ENCODE data around the gene FGF18. TPM values are rescaled to one million over a fixed set of nuclear protein-coding genes. Genes with fewer than 3 reads are reported as not detected.

The FGF18 gene
- total RNA-seq, 4 donors from 2014 or later, result 0.66 to 0.91 (median 0.86) TPM; not detected in 1

DNA sequence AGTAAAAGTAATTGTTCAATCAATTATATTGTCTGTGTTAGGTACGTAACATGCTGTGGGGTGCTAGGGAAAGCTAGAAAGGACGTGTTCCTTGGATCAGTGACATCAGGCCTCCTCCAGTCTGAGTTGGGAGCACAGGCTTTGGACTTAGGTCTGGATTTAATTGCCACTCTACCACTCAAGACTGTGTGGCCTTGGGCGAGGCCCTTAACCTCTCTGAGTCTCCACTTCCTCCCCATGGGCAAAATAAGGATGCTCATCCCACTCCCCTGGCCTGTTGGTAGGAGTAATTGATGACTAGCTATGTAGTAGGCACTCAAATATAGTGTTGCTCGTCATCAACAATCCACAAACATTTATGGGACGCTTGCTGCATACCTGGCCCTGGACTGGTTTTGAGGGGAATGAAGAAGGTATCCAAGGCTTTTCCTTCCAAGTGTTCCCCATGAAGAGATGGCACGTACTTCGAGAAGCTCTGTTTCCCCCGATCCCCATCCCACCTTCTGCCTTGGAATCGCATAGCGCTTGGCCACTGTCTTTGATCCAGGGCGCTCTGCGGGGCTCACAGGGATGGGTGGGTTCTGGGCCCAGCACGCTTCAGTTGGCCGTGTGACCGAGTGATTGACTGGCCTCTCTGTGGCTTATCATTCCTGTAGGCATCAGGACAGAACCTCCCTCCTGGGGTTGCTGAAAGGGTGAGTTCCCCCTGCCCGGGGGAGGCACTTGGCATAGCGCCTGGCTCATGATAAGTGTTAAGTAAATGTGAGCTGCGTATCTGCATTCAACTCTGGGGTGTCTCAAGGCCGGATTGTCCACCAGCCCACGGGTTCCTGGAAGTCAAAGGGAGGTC is 8.1 kb downstream of the FGF18 start:
- no peaks in the 10 kb centered on the region for H3K27me3 ChIP-seq
- intact Hi-C loops (cut with DNase I), result loop anchor here (10.0 kb wide), 1 partner anchor 187 kb away; no protein-coding TSS in a partner anchor

GRCh38 chr5:171428168-171428696 is 8.8 kb downstream of the FGF18 start:
- Histone ChIP-seq H3K27ac (replicated peaks in 1 of 4) (no peak overlapping the region), H3K4me1 (peaks cover 0 to 4% (median 0%) of the 10 kb centered on the region in 4 donors), H3K4me3 (no peak overlapping the region), H3K9me3 (no peaks in the 10 kb centered on the region), H3K27me3 (no peaks in the 10 kb centered on the region), H3K36me3 (no peaks in the 10 kb centered on the region)
- WGBS, result 92% methylated on average over 9 of the region's 9 CpGs
- intact Hi-C loops (cut with DNase I), result loop anchor here (10.0 kb wide), 1 partner anchor 187 kb away; no protein-coding TSS in a partner anchor
- no peak for DNase-seq (ENCODE audit: extremely low spot score)
- TF ChIP-seq EP300 (IDR thresholded peaks at IDR 0.05), result no peak
- TF ChIP-seq, protein P1, sequence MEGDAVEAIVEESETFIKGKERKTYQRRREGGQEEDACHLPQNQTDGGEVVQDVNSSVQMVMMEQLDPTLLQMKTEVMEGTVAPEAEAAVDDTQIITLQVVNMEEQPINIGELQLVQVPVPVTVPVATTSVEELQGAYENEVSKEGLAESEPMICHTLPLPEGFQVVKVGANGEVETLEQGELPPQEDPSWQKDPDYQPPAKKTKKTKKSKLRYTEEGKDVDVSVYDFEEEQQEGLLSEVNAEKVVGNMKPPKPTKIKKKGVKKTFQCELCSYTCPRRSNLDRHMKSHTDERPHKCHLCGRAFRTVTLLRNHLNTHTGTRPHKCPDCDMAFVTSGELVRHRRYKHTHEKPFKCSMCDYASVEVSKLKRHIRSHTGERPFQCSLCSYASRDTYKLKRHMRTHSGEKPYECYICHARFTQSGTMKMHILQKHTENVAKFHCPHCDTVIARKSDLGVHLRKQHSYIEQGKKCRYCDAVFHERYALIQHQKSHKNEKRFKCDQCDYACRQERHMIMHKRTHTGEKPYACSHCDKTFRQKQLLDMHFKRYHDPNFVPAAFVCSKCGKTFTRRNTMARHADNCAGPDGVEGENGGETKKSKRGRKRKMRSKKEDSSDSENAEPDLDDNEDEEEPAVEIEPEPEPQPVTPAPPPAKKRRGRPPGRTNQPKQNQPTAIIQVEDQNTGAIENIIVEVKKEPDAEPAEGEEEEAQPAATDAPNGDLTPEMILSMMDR (IDR thresholded peaks at IDR 0.05), result no peak
- TF ChIP-seq POLR2AphosphoS5 (IDR thresholded peaks at IDR 0.05), result no peak
- no peak for TF ChIP-seq POLR2A (IDR thresholded peaks at IDR 0.05; ENCODE audit: low read depth)

More for the DNA sequence above, 8.1 kb downstream of the FGF18 start:
- 88% methylated on average over 14 of the region's 20 CpGs for WGBS
- no peak overlapping the region for H3K27ac ChIP-seq (replicated peaks in 1 of 4)
- TF ChIP-seq, protein P1 (IDR thresholded peaks at IDR 0.05), result no peak
- TF ChIP-seq POLR2A (IDR thresholded peaks at IDR 0.05; ENCODE audit: low read depth) (no peak), EP300 (IDR thresholded peaks at IDR 0.05) (no peak), POLR2AphosphoS5 (IDR thresholded peaks at IDR 0.05) (no peak)
- no peaks in the 10 kb centered on the region for H3K9me3 ChIP-seq
- H3K36me3 ChIP-seq, result no peaks in the 10 kb centered on the region
- no peak for DNase-seq (ENCODE audit: extremely low spot score)
- no peaks in the 10 kb centered on the region for H3K4me1 ChIP-seq
- H3K4me3 ChIP-seq, result no peak overlapping the region

DNA sequence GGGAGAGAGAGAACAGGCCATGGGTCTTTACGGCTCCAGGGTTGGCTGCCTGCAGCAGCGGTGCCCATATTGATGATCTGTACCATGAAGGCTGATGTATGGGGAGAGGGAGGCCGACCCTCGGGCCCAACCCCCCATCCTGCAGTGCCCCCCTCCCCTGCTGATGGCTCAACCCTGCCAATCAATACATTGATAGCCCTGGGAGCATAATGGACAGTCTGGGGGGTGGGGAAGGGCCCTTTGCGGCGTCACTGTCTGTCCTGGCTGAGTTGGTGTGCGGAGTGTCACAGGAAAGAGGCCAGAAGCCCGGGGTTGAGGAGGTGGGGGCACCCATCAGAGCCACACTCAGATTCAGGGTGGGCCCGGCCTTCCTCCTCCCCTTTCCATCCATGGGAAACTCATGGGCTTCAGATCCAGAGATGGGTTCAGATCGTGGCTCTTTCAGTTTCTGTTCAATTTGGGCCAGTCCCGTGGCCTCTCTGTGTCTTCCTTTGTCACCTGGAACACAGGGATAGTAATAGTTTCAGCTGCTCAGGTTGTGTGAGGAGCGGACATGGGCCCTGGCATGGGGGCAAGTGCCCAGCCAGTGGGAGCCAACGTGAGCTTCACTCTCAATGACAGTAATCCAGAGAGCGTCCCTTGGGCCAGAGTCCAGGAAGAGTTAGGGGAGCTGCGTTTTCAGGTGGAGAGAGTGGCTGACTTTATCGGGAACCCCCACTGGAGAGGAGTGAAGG is 9.5 kb downstream of the FGF18 start:
- DNase-seq (ENCODE audit: extremely low spot score), result no peak
- WGBS, result 88% methylated on average over 16 of the region's 16 CpGs
- H3K4me3 ChIP-seq, result no peak overlapping the region
- H3K9me3 ChIP-seq, result no peaks in the 10 kb centered on the region
- intact Hi-C loops (cut with DNase I), result loop anchor here (10.0 kb wide), 1 partner anchor 186 kb away; no protein-coding TSS in a partner anchor
- H3K36me3 ChIP-seq, result no peaks in the 10 kb centered on the region
- no peak overlapping the region for H3K27ac ChIP-seq (replicated peaks in 1 of 4)
- H3K4me1 ChIP-seq, result peaks cover 0 to 5% (median 0%) of the 10 kb centered on the region in 4 donors
- H3K27me3 ChIP-seq, result no peaks in the 10 kb centered on the region
- TF ChIP-seq POLR2AphosphoS5 (IDR thresholded peaks at IDR 0.05), result no peak
- TF ChIP-seq EP300 (IDR thresholded peaks at IDR 0.05), result no peak
- TF ChIP-seq, protein P1 (IDR thresholded peaks at IDR 0.05), result no peak
- no peak for TF ChIP-seq POLR2A (IDR thresholded peaks at IDR 0.05; ENCODE audit: low read depth)

GRCh38 chr5:171429543-171429910 is 10.1 kb downstream of the FGF18 start:
- TF ChIP-seq POLR2A (IDR thresholded peaks at IDR 0.05; ENCODE audit: low read depth), result no peak
- intact Hi-C loops (cut with DNase I), result loop anchor here (10.0 kb wide), 1 partner anchor 185 kb away; no protein-coding TSS in a partner anchor
- DNase-seq (ENCODE audit: extremely low spot score), result no peak

More at GRCh38 chr5:171429543-171429910, 10.1 kb downstream of the FGF18 start:
- H3K36me3 ChIP-seq, result no peaks in the 10 kb centered on the region
- no peaks in the 10 kb centered on the region for H3K9me3 ChIP-seq
- WGBS, result 89% methylated on average over 4 of the region's 4 CpGs
- no peak overlapping the region for H3K4me3 ChIP-seq
- peaks cover 0 to 5% (median 0%) of the 10 kb centered on the region in 4 donors for H3K4me1 ChIP-seq
- no peak overlapping the region for H3K27ac ChIP-seq (replicated peaks in 1 of 4)
- no peaks in the 10 kb centered on the region for H3K27me3 ChIP-seq
